ENCODE data around the gene SH3RF1.
"Not testable (repeated sequence)": the region's sequence is repeated elsewhere in the genome, so short reads cannot be mapped to it uniquely, and the experiment has no call there.

The SH3RF1 gene

DNA sequence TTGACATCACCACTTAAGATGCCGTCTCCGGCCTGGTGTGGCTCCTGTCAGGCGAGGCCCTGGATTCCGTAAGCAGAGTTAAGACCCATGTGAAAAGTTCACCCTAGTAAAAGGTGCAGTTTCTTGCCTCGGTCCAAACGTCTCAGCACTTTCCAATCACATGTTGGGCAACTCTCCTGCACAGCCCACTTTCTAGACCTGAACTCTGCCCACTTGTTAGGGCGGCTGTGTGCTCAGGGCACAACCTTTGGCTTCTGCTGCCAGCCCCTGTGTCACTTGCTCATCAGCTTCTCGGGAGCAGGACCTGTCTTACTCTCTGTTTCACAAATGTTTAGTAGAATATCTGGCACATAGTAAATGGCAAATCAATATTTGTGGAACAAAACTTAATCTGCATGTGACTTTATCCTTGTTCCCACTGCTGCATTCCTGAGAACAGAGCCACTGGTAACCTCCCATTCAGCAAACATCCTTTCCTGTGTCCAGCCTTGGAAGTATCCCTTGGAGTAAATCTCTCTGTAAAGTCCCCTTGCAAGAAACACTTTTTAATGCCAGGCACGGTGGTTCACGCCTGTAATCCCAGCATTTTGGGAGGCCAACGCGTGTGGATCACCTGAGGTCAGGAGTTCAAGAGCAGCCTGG, 38.7 kb upstream of the SH3RF1 start:
- no peak for DNase-seq (ENCODE audit: low read depth)
- TF ChIP-seq CTCF (IDR thresholded peaks at IDR 0.05; ENCODE audit: low read length, missing control alignments), result no peak
- no peak overlapping the region for H3K4me3 ChIP-seq (replicated peaks; ENCODE audit: low read depth, low read length)

GRCh38 chr4:169307576-169307975, 36.8 kb upstream of the SH3RF1 start:
- DNase-seq (ENCODE audit: low read depth), result no peak
- TF ChIP-seq CTCF (IDR thresholded peaks at IDR 0.05; ENCODE audit: low read length, missing control alignments), result no peak

DNA sequence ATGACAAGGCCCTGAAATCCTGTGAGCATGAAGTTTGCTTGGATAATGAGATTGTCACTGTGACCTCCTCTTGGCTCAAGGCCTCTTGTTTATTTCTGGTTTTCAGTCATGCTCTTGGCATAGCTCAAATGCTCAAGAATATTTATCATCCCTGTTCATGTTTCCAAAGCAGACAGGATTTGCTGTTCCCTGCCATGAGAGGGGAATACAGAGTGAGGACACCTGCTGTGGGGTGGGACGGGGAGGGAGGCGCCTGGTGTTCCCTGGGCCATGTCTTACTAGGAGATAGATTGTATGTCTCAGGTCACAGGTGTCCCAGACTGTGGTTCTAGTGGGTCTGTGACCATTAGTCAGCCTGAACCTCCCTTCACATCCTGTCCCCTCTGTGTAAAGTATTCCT, 34.9 kb upstream of the SH3RF1 start:
- no peak for TF ChIP-seq CTCF (IDR thresholded peaks at IDR 0.05; ENCODE audit: low read length, missing control alignments)
- DNase-seq (ENCODE audit: low read depth), result no peak
- no peak overlapping the region for H3K4me3 ChIP-seq (replicated peaks; ENCODE audit: low read depth, low read length)

More at GRCh38 chr4:169307576-169307975, 36.8 kb upstream of the SH3RF1 start:
- no peak overlapping the region for H3K4me3 ChIP-seq (replicated peaks; ENCODE audit: low read depth, low read length)

GRCh38 chr4:169305173-169305572, 34.4 kb upstream of the SH3RF1 start:
- no peak for TF ChIP-seq CTCF (IDR thresholded peaks at IDR 0.05; ENCODE audit: low read length, missing control alignments)

DNA sequence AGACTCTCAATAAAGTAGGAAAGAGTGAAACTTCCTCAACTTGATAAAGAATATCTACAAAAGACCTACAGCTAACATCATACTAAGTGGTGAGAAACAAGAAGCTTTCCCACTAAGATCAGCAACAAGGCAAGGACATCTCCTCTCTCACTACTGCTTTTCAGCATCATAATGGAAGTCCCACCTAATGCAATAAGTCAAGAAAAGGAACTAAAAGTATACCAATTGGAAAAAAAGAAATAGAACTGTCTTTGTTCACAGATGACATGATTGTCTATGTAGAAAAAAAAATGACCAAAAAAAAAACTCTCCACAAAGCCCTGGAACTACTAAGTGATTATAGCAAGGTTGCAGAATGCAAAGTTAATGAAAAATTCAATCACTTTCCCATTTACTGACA, 25.1 kb upstream of the SH3RF1 start:
- H3K4me3 ChIP-seq (replicated peaks; ENCODE audit: low read depth, low read length), result no peak overlapping the region
- no peak for DNase-seq (ENCODE audit: low read depth)
- no peak for TF ChIP-seq CTCF (IDR thresholded peaks at IDR 0.05; ENCODE audit: low read length, missing control alignments)

More at GRCh38 chr4:169305173-169305572, 34.4 kb upstream of the SH3RF1 start:
- H3K4me3 ChIP-seq (replicated peaks; ENCODE audit: low read depth, low read length), result no peak overlapping the region
- no peak for DNase-seq (ENCODE audit: low read depth)

DNA sequence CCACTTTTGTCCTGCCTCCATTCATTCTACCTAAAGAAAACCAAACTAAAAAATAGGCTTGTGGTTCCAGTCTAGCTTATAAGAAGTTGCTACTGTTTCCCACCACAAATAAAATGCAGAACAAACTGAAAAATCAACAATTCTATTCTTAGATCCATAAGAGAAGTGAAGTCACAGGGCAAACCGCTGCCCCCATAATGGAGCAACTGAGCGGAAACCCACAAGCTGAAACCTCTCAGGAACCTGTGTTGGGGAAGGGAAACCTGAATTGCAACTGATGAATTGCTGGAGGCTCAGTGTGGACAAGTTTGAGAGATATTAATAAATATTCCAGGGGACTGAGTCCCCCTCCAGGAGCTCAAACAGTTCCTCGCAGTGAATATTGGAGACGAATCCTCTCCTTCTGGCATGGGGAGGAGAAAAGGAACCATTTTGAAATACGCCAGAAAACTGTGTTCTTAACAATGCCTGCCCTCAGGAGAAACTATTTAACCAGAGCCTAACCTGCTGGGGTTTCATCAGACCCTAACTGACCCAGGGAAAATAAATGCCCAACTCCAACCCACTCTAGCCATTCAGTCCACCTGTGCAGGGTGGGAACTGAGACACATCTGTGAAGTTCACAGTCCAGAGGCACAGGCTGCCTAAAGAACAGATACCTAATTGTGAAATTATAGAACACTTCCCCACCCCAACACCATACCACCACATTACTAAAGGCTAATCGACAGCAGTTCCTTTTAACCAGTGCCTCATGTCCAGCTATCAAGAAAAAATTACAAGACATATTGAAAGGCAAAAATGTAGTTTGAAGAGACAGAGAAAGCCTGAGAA, 22.8 kb upstream of the SH3RF1 start:
- TF ChIP-seq CTCF (IDR thresholded peaks at IDR 0.05; ENCODE audit: low read length, missing control alignments), result no peak
- no peak overlapping the region for H3K4me3 ChIP-seq (replicated peaks; ENCODE audit: low read depth, low read length)
- no peak for DNase-seq (ENCODE audit: low read depth)

DNA sequence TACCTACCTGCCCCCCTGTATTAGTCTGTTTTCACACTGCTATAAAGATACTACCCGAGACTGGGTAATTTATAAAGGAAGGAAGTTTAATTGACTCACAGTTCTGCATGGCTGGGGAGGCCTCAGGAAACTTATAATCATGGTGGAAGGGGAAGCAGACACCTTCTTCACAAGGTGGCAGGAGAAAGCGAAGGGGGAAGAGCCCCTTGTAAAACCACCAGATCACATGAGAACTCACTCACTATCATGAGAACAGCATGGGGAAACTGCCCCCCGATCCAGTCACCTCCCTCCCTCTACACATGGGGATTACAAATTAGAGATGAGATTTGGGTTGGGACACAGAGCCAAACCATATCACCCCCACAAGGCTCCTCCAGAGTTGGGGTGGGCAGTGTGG, 17.2 kb upstream of the SH3RF1 start:
- H3K4me3 ChIP-seq (replicated peaks; ENCODE audit: low read depth, low read length); DNase-seq (ENCODE audit: low read depth): not testable (repeated sequence)

Measured in fibroblast of pulmonary artery (primary cell).